Measurements from ENCODE around the gene C14orf132. TPM values are rescaled to one million over a fixed set of nuclear protein-coding genes. Genes with fewer than 3 reads are reported as not detected.

Gene C14orf132
- total and polyA plus RNA-seq, 2 donors (not counting 1 experiment from before 2014, with no cell fraction given) = 0.30 to 0.85 TPM

- H3K27me3 ChIP-seq (replicated peaks in 1 of 4; ENCODE audit: control extremely low read depth in 1 of 4, control insufficient read depth in 3 of 4, insufficient read depth in 4 of 4, low read length in 3 of 4) = peaks cover 0 to 4% (median 0%) of the 10 kb centered on the region in 4 experiments
- Mint-ChIP-seq H3K27ac (no peak overlapping the region), H3K9me3 (ENCODE audit: insufficient read depth) (no peaks in the 10 kb centered on the region), H3K4me1 (peaks cover 29% of the 10 kb centered on the region), H3K27me3 (peaks cover 35% of the 10 kb centered on the region), H3K4me3 (no peak overlapping the region)
- ATAC-seq (ENCODE audit: low read depth) (no peak), DNase-seq (no peak)
- H3K4me1 ChIP-seq (ENCODE audit: control insufficient read depth in 2 of 2, insufficient read depth in 2 of 2, low read length in 2 of 2) = peaks cover 33 to 54% of the 10 kb centered on the region in 2 donors
- no peaks in the 10 kb centered on the region for H3K79me2 ChIP-seq (ENCODE audit: control insufficient read depth, insufficient read depth, low read length)
- no peaks in the 10 kb centered on the region for H3K9me3 ChIP-seq (ENCODE audit: control extremely low read depth in 1 of 3, control insufficient read depth in 2 of 3, insufficient read depth in 1 of 3, low read length in 2 of 3)
- POLR2A ChIA-PET = no interaction called here
- H3K4me2 ChIP-seq (replicated peaks; ENCODE audit: low read depth, low read length, poor library complexity, severe bottlenecking) = no peak overlapping the region
- no peak overlapping the region for H3K9ac ChIP-seq (ENCODE audit: low read length)
- no peak overlapping the region for H2AFZ ChIP-seq (ENCODE audit: insufficient read depth, low read depth, low read length, poor library complexity, severe bottlenecking)
- no peaks in the 10 kb centered on the region for H3K36me3 ChIP-seq (replicated peaks in 1 of 2; ENCODE audit: control extremely low read depth in 1 of 2, control insufficient read depth in 1 of 2, extremely low read depth in 1 of 2, insufficient read depth in 2 of 2, low read length in 1 of 2)
- no peak overlapping the region for H3K4me3 ChIP-seq (ENCODE audit: control extremely low read depth in 1 of 5, extremely low read depth in 1 of 5, insufficient read depth in 1 of 5, low read depth in 2 of 5, low read length in 4 of 5)
- H3K27ac ChIP-seq (ENCODE audit: low read length in 2 of 2) = no peak overlapping the region
- intact Hi-C loops (cut with micrococcal nuclease) = no loop called here
- TF ChIP-seq CTCF (IDR thresholded peaks at IDR 0.05) (no peak), EZH2 (IDR thresholded peaks at IDR 0.05; ENCODE audit: borderline replicate concordance, insufficient read depth, low read depth, low read length, poor library complexity, severe bottlenecking) (no peak)
- WGBS (ENCODE audit: insufficient coverage) = 95% methylated on average over 4 of the region's 6 CpGs
- CTCF ChIA-PET = no interaction called here
- H4K20me1 ChIP-seq (ENCODE audit: control insufficient read depth, insufficient read depth, low read length, poor library complexity, severe bottlenecking) = no peaks in the 10 kb centered on the region
Measured at GRCh38 chr14:96130391-96130790, 91.2 kb downstream of the C14orf132 start.

DNA sequence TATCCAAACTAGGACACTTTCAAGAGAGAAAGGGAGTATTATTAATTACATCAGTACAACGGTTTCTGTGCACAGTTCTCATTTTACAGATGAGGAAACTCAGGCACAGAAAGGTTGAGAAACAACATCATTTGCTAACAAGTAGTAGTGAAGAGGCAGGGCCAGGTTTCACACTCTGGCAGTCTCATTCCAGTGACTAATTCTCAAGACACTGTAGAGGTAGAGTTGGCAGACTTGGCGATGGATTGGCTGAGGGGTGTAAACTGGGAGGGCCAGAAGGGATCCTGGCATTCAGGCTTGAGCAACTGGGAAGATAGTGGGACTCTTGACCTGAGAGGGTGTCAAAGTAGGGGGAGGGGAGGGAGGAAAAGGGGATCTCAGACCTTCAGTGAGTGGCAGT is 91.7 kb downstream of the C14orf132 start:
- Histone ChIP-seq H3K79me2 (ENCODE audit: control insufficient read depth, insufficient read depth, low read length) (no peaks in the 10 kb centered on the region), H3K9ac (ENCODE audit: low read length) (no peak overlapping the region), H3K4me2 (replicated peaks; ENCODE audit: low read depth, low read length, poor library complexity, severe bottlenecking) (no peak overlapping the region), H3K4me3 (ENCODE audit: control extremely low read depth in 1 of 5, extremely low read depth in 1 of 5, insufficient read depth in 1 of 5, low read depth in 2 of 5, low read length in 4 of 5) (no peak overlapping the region), H2AFZ (ENCODE audit: insufficient read depth, low read depth, low read length, poor library complexity, severe bottlenecking) (no peak overlapping the region), H3K9me3 (ENCODE audit: control extremely low read depth in 1 of 3, control insufficient read depth in 2 of 3, insufficient read depth in 1 of 3, low read length in 2 of 3) (no peaks in the 10 kb centered on the region), H3K36me3 (replicated peaks in 1 of 2; ENCODE audit: control extremely low read depth in 1 of 2, control insufficient read depth in 1 of 2, extremely low read depth in 1 of 2, insufficient read depth in 2 of 2, low read length in 1 of 2) (no peaks in the 10 kb centered on the region), H3K27ac (ENCODE audit: low read length in 2 of 2) (no peak overlapping the region), H4K20me1 (ENCODE audit: control insufficient read depth, insufficient read depth, low read length, poor library complexity, severe bottlenecking) (no peaks in the 10 kb centered on the region), H3K4me1 (ENCODE audit: control insufficient read depth in 2 of 2, insufficient read depth in 2 of 2, low read length in 2 of 2) (peaks cover 28 to 50% of the 10 kb centered on the region in 2 donors), H3K27me3 (replicated peaks in 1 of 4; ENCODE audit: control extremely low read depth in 1 of 4, control insufficient read depth in 3 of 4, insufficient read depth in 4 of 4, low read length in 3 of 4) (peaks cover 0 to 4% (median 0%) of the 10 kb centered on the region in 4 experiments)
- TF ChIP-seq CTCF (IDR thresholded peaks at IDR 0.05) = no peak
- no peak for TF ChIP-seq EZH2 (IDR thresholded peaks at IDR 0.05; ENCODE audit: borderline replicate concordance, insufficient read depth, low read depth, low read length, poor library complexity, severe bottlenecking)
- Mint-ChIP-seq H3K27me3 (peaks cover 40% of the 10 kb centered on the region), H3K27ac (no peak overlapping the region), H3K4me3 (no peak overlapping the region), H3K4me1 (peaks cover 25% of the 10 kb centered on the region), H3K9me3 (ENCODE audit: insufficient read depth) (no peaks in the 10 kb centered on the region)
- 25% methylated on average over 1 of the region's 2 CpGs for WGBS (ENCODE audit: insufficient coverage)
- ATAC-seq (ENCODE audit: low read depth) (no peak), DNase-seq (no peak)
- intact Hi-C loops (cut with micrococcal nuclease) = no loop called here
- ChIA-PET POLR2A (no interaction called here), CTCF (no interaction called here)

Measured in B cell (primary cell).